Ascending aorta (tissue), 2 donors: Measurements from ENCODE around the gene SFXN1. TPM values are rescaled to one million over a fixed set of nuclear protein-coding genes. Genes with fewer than 3 reads are reported as not detected.

Experiments
- DNase-seq, 2 donors: peaks; one replicate each; pipeline ENCODE4 v3.0.0-alpha.2; 2019; ENCODE audit warnings: low spot score in 2 of 2
- H3K27ac ChIP-seq, 2 donors: fragments of 200-600 bp; sonication (generic); one replicate each; pipeline ENCODE4 v1.5.1; 2016 to 2017; ENCODE audit warnings: mild to moderate bottlenecking in 1 of 2
- H3K27me3 ChIP-seq: fragments of 200-600 bp; sonication (generic); one replicate; pipeline ENCODE4 v1.5.1; 2017
- H3K36me3 ChIP-seq, 2 donors: fragments of 200-600 bp; sonication (generic); one replicate each; pipeline ENCODE4 v1.5.1; 2016
- H3K4me1 ChIP-seq, 2 donors: fragments of 200-600 bp; sonication (generic); one replicate each; pipeline ENCODE4 v1.5.1; 2016 to 2017; ENCODE audit warnings: mild to moderate bottlenecking in 1 of 2
- H3K4me3 ChIP-seq, 2 donors: fragments of 200-600 bp; sonication (generic); one replicate each; pipeline ENCODE4 v1.5.1; 2016 to 2017; ENCODE audit warnings: mild to moderate bottlenecking in 1 of 2
- H3K9me3 ChIP-seq, 2 donors: fragments of 200-600 bp; sonication (generic); one replicate each; pipeline ENCODE4 v1.5.1; 2016
- intact Hi-C: fragments of 100-400 bp; cut with DNase I; formaldehyde crosslinking; loops from one replicate; pipeline ENCODE4 v1.15.1; 2023
- total RNA-seq: library from RNA; depleted of rRNA; stranded (reverse); fragments of >200 nt; gene quantifications from one replicate; pipeline ENCODE4 v1.1.0, GENCODE V29; 2016
- TF ChIP-seq, protein P1 (sequence below), 3 experiments: fragments of 200-600 bp in 2 of 3; fragments of 450-650 bp in 1 of 3; sonication (generic) in 2 of 3; IDR thresholded peaks; one replicate each; pipeline ENCODE4 v1.5.1; 2016 to 2019; ENCODE audit warnings: antibody characterized with exemption in 3 of 3, mild to moderate bottlenecking in 1 of 3, moderate library complexity in 1 of 3

SFXN1 gene
- total RNA-seq, 1 donor from 2014 or later: 47.5 TPM

DNA sequence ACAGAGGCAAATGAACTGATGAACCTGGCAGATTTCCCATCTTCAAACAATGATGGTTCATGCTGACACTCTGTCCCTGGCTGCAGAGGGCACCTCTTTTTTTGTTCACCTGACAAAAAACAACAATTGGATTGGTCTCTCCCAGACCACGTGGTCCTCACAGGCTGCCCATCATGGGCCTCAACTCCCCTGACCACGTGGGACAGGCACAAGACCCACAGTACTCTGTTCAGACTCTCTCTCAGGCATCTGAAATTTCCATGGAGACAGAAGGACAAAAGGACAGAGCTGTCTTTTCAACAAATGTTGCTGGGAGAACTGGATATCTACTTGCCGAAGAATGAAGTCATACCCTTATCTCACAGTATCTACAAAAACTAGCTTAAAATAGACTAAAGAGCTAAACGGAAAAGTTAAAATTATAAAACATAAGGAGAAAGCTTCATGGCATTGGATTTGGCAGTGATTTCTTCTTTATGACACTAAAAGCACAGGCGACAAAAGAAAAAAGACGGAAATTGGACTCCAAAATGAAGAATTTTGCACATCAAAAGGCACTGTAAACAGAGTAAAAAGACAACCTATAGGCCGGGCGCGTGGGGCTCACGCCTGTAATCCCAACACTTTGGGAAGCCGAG lies 22.1 kb upstream of the SFXN1 start:
- Histone ChIP-seq H3K27me3 (no peaks in the 10 kb centered on the region), H3K4me1 (no peaks in the 10 kb centered on the region), H3K27ac (no peak overlapping the region), H3K4me3 (no peak overlapping the region), H3K9me3 (no peaks in the 10 kb centered on the region), H3K36me3 (no peaks in the 10 kb centered on the region)
- TF ChIP-seq, protein P1, sequence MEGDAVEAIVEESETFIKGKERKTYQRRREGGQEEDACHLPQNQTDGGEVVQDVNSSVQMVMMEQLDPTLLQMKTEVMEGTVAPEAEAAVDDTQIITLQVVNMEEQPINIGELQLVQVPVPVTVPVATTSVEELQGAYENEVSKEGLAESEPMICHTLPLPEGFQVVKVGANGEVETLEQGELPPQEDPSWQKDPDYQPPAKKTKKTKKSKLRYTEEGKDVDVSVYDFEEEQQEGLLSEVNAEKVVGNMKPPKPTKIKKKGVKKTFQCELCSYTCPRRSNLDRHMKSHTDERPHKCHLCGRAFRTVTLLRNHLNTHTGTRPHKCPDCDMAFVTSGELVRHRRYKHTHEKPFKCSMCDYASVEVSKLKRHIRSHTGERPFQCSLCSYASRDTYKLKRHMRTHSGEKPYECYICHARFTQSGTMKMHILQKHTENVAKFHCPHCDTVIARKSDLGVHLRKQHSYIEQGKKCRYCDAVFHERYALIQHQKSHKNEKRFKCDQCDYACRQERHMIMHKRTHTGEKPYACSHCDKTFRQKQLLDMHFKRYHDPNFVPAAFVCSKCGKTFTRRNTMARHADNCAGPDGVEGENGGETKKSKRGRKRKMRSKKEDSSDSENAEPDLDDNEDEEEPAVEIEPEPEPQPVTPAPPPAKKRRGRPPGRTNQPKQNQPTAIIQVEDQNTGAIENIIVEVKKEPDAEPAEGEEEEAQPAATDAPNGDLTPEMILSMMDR (IDR thresholded peaks at IDR 0.05): no peak
- intact Hi-C loops: no loop called here
- DNase-seq: no peak

DNA sequence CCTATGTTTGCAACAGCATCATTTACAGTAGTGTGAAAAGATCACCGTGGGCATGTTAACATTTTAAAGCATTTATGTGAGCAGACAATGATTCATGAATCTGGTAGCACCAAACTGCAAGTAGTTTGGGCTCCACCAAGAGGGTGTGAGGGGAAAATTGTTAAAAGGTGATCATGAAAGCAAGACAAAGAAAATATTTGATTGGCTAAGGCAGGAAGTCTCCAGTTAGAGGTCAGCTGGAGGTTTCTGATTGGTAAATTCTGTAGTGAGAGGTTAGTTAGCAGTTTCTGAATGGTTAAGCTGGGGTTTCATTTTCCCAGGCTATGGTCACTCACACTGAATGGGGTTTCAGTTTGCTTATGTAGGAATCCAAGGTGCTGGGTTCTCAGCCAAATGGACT lies 20.9 kb upstream of the SFXN1 start:
- H3K4me1 ChIP-seq: no peaks in the 10 kb centered on the region
- H3K36me3 ChIP-seq: no peaks in the 10 kb centered on the region
- H3K27ac ChIP-seq: no peak overlapping the region
- no peaks in the 10 kb centered on the region for H3K9me3 ChIP-seq
- DNase-seq: no peak
- intact Hi-C loops: no loop called here
- TF ChIP-seq, protein P1 (IDR thresholded peaks at IDR 0.05): no peak
- H3K27me3 ChIP-seq: no peaks in the 10 kb centered on the region
- H3K4me3 ChIP-seq: no peak overlapping the region

DNA sequence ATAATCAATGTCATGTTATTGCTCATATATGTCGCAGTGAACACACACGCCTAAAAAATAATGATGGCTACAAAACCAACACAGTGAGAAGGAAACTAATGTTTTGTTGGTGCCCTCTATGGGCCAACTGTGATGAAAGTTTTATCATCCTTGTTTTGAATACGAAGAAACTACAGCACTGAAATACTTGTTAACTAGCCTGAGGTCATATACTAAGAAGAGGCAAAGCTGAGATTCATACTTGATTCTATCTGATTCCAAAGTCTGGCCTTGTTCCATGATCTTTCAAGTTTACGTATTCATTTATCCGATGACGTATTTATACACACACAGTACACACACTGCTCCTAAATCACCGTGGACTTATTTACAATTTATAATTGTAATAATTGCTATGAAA lies 18.2 kb upstream of the SFXN1 start:
- no peaks in the 10 kb centered on the region for H3K4me1 ChIP-seq
- H3K27me3 ChIP-seq: no peaks in the 10 kb centered on the region
- H3K27ac ChIP-seq: no peak overlapping the region
- intact Hi-C loops: no loop called here
- no peak for DNase-seq
- TF ChIP-seq, protein P1 (IDR thresholded peaks at IDR 0.05): peak in 1 of 3 experiments; percentile 16
- H3K9me3 ChIP-seq: no peaks in the 10 kb centered on the region
- H3K4me3 ChIP-seq: no peak overlapping the region
- H3K36me3 ChIP-seq: no peaks in the 10 kb centered on the region

DNA sequence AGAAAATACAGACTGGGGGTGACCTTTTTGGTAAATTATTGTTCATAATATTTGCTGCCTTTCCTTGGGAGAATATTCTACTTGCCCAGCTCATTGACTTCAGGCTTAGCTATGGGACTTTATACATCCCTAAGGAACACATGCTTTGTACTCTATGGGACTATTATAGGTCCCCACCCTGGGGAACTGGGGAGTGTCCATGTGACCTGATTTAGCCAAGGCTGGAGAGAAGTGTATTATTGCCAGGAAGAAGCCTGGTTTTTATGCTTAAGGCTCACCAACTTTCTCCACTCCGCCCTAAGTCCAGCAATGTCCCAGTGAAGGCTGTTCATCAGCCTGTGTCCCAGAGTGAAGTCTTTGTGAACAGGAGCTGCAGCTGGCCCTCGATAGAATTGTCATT lies 17.8 kb upstream of the SFXN1 start:
- Histone ChIP-seq H3K9me3 (no peaks in the 10 kb centered on the region), H3K27me3 (no peaks in the 10 kb centered on the region), H3K4me1 (no peaks in the 10 kb centered on the region), H3K27ac (no peak overlapping the region), H3K36me3 (no peaks in the 10 kb centered on the region), H3K4me3 (no peak overlapping the region)
- DNase-seq: no peak
- TF ChIP-seq, protein P1 (IDR thresholded peaks at IDR 0.05): no peak
- intact Hi-C loops: no loop called here

DNA sequence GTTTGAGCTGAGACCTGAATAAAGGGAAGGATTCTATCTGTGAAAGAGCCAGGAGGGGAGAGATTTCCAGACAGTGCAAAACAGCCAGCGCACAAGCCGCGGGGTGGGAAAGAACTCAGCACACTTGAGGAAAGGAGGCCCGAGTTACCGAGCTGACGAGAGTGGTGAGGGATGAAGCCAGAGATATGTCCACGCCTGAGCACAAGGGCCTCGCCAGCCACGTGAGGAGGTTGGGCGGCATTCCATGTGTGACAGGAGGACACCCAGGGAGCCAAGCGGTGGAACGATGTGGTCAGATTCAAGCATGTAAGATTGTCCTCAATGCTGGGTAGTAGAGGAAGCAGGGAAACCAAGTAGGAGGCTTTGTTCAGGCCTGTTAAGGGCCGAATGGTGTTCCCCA lies 17.0 kb upstream of the SFXN1 start:
- TF ChIP-seq, protein P1 (IDR thresholded peaks at IDR 0.05): no peak
- Histone ChIP-seq H3K36me3 (no peaks in the 10 kb centered on the region), H3K4me1 (no peaks in the 10 kb centered on the region), H3K9me3 (no peaks in the 10 kb centered on the region), H3K27me3 (no peaks in the 10 kb centered on the region), H3K4me3 (no peak overlapping the region), H3K27ac (no peak overlapping the region)
- DNase-seq: no peak
- intact Hi-C loops: no loop called here

DNA sequence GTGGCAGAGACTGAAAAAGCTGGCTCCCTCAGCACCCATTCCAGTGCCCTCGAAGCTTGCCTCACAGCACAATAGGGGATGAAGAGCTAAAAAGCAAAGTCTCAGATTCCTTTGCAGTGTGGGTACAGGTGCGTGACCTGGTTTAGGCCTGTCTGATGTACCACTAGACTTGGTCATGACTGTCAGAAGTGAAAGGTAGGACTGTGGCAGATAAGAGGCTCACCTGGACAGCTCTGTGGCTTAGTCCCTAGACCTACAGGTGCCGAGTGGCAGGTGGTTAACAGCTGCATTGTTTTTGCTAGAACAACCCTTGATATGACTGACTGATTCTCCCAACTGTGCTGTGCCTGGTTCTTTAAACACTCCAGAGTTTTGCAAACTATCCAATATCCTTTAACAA lies 14.7 kb upstream of the SFXN1 start:
- H3K4me3 ChIP-seq: no peak overlapping the region
- H3K36me3 ChIP-seq: no peaks in the 10 kb centered on the region
- intact Hi-C loops: no loop called here
- H3K27me3 ChIP-seq: no peaks in the 10 kb centered on the region
- TF ChIP-seq, protein P1 (IDR thresholded peaks at IDR 0.05): no peak
- no peak for DNase-seq
- no peaks in the 10 kb centered on the region for H3K9me3 ChIP-seq
- H3K4me1 ChIP-seq: no peaks in the 10 kb centered on the region
- H3K27ac ChIP-seq: no peak overlapping the region
